Neural progenitor cell (in vitro differentiated cells): ENCODE measurements around the gene ZNF385D.

Experiments
- CTCF ChIP-seq: fragments of 200-600 bp; sonication (generic); IDR thresholded peaks from 2 replicates; pipeline ENCODE4 v1.5.1; 2017; ENCODE audit warnings: antibody characterized with exemption, mild to moderate bottlenecking
- EZH2 ChIP-seq: fragments of 200-600 bp; sonication (generic); IDR thresholded peaks from 2 replicates; pipeline ENCODE4 v1.6.1; 2017; ENCODE audit warnings: antibody characterized with exemption, mild to moderate bottlenecking, moderate library complexity

- no peak for TF ChIP-seq CTCF
- TF ChIP-seq EZH2, result no peak
These were observed 56.5 kb downstream of the ZNF385D start for GRCh38 chr3:21694506-21694905.
